Caki2 (cell line): Measurements from ENCODE around the gene IBA57. TPM values are rescaled to one million over a fixed set of nuclear protein-coding genes. Genes with fewer than 3 reads are reported as not detected.
"Not testable (repeated sequence)": the region's sequence is repeated elsewhere in the genome, so short reads cannot be mapped to it uniquely, and the experiment has no call there.

Source experiments
- DNase-seq: peaks from one replicate; pipeline ENCODE4 v3.0.0-alpha.2; 2015; ENCODE audit warnings: low read depth
- in situ Hi-C: cut with HindIII; loops from 2 replicates; pipeline ENCODE4 v1.10.0; 2016; ENCODE audit warnings: low sequenced_read_pairs, low pct_unique_long_range_greater_than_20kb, mixed read lengths
- total RNA-seq: library from RNA; depleted of rRNA; stranded (reverse); fragments of >200 nt; shearing (Covaris generic); gene quantifications from 2 replicates; pipeline ENCODE4 v1.2.3, GENCODE V29; 2014; ENCODE audit warnings: low replicate concordance

Gene IBA57
- total RNA-seq, 1 experiment from 2014 or later, result 11.9 TPM

- no peak for DNase-seq
- in situ Hi-C loops, result no loop called here
These were observed 12.4 kb downstream of the IBA57 start for GRCh38 chr1:228177721-228178710.

DNA sequence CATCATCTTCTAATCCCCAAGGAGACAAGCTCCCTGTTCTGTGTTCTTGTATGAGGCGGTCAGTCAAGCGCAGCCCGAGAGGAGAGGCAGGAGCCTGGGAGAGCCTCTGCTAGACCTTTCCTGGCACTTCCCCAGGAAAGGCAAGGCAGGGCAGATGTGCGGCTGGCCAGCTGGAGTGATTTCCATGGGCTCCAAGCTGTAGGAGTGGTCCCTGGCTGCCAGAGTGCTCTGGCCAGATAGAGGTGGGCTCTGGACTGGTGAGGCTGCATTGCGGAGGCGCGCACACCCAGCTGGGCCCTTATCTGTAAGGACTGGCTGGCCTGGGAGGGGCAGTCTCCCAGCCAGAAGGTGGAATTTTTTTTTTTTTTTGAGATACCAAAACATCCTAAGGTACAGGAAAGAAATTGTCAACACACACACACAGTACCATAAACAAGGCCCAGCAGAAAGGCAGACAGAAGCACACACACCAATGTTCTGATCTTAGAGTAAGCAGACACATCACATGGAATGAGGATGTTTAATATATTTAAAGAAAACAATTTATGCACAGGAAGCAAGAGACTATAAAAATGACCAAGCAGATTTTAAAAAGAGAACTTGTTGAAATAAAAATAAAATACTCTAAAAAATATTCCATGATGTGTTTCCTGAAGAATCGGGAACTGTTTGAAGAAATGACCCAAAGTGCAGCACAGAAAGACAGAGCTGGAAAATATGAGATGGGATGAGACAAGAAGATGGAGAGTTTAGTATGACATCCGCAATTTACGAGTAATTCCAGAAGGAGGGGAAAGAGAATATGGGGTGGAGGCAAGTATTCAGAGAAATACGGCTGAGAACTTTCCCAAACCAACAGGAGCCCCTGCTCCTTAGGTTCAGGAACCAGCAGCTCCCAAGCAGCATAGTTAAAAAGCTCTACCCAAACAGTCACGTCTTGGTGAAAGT is 13.4 kb downstream of the IBA57 start:
- no peak for DNase-seq
- in situ Hi-C loops, result no loop called here

GRCh38 chr1:228180271-228180958 is 14.8 kb downstream of the IBA57 start:
- in situ Hi-C loops, result no loop called here
- DNase-seq, result no peak

- in situ Hi-C loops, result no loop called here
- DNase-seq, result no peak
These were observed 15.5 kb downstream of the IBA57 start for GRCh38 chr1:228180959-228181644.

DNA sequence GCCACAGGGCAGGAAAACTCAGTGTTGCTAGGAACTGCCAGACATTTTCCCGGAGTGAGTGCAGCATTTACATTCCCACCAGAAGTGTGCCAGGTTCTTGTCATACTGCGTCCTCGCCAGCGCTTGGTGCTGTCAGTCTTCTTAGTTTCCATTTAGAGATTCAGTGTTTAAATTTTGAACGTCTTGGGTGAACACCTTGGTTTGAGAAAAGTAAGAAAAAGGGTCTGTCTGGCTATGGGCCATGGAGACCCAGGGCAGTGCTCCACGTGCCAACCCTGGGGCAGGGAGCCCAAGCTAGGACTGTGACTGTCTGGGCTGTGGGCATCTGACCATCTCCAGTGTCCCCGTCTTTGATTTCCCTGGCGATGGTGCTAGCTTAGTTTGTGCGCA is 16.0 kb downstream of the IBA57 start:
- in situ Hi-C loops, result no loop called here
- no peak for DNase-seq

DNA sequence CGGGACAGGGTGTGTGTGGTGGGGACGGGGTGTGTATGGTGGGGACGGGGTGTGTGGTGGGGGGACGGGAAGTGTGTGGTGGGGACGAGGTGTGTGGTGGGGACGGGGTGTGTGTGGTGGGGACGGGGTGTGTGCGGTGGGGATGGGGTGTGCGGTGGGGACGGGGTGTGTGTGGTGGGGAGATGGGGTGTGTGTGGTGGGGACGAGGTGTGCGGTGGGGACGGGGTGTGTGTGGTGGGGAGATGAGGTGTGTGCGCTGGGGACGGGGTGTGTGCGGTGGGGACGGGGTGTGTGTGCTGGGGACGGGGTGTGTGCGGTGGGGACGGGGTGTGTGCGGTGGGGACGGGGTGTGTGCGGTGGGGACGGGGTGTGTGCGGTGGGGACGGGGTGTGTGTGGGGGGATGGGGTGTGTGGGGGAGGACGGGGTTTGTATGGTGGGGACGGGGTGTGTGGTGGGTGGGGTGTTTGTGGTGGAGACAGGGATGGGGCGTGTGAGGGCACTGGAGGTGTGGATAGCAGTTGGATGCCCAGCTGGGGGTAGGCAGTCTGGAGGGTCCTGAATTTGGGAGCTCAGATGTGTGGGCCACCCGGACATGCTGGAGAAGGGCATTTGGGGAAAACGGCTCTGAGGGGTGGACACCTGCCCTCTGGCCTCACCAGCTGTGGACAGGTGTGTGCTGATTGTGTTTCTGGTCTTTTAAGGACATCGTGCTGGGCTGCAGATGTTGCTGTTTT is 16.9 kb downstream of the IBA57 start:
- no peak for DNase-seq
- in situ Hi-C loops, result no loop called here

- no peak for DNase-seq
- in situ Hi-C loops, result no loop called here
These were observed 18.5 kb downstream of the IBA57 start for GRCh38 chr1:228184152-228184551.

GRCh38 chr1:228185641-228185965 is 20.0 kb downstream of the IBA57 start:
- DNase-seq, result no peak
- in situ Hi-C loops, result no loop called here

DNA sequence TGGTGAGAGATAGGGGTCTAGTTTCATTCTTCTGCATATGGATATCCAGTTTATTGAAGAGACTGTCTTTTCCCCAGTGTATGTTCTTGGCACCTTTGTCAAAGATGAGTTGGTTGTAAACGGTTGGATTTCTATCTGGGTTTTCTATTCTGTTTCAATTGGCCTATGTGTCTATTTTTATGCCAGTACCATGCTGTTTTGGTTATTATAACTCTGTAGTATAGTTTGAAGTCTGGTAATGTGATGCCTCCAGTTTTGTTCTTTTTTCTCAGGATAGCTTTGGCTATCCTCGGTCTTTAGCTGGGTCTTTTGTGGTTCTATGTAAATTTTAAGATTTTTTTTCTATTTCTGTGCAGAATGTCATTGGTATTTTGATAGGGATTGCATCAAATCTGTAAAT is 22.6 kb downstream of the IBA57 start:
- in situ Hi-C loops, DNase-seq: not testable (repeated sequence)

- in situ Hi-C loops, result no loop called here
- no peak for DNase-seq
These were observed 24.6 kb downstream of the IBA57 start for GRCh38 chr1:228190182-228190581.

DNA sequence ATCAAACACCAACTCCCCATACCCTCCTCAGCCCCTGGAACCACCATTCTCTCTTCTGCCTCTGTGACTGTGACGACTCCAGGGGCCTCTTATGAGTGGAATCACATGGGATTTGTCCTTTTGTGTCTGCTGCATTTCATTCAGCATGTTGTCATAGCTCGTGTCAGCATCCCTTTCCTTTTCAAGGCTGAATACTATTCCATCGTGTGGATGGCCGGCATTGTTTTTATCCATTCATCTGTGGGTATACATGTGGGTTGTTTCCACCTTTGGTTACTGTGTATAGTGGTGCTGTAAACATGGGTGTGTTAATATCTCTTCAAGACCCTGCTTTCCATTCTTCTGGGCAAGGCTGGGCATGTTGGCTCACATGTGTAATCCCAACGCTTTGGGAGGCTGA is 25.2 kb downstream of the IBA57 start:
- DNase-seq, result no peak
- in situ Hi-C loops, result no loop called here

DNA sequence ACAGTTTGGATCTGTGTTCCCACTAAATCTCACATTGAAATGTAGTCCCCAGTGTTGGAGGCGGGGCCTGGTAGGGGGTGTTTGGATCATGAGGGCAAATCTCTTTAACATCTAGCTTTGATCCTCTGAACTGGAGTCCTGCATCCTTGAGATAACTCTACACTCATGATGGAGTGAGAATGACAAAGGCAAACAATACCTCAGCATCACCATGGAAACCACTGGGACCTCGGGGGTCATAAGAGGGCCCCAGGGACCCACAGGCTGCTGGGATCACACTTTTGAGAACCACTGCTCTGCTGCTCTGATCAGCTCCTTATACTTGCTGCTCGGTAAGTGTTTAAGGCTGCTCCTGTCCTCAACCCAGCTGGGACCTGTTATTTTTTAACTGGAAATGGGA is 28.8 kb downstream of the IBA57 start:
- DNase-seq, result no peak
- in situ Hi-C loops, result no loop called here

DNA sequence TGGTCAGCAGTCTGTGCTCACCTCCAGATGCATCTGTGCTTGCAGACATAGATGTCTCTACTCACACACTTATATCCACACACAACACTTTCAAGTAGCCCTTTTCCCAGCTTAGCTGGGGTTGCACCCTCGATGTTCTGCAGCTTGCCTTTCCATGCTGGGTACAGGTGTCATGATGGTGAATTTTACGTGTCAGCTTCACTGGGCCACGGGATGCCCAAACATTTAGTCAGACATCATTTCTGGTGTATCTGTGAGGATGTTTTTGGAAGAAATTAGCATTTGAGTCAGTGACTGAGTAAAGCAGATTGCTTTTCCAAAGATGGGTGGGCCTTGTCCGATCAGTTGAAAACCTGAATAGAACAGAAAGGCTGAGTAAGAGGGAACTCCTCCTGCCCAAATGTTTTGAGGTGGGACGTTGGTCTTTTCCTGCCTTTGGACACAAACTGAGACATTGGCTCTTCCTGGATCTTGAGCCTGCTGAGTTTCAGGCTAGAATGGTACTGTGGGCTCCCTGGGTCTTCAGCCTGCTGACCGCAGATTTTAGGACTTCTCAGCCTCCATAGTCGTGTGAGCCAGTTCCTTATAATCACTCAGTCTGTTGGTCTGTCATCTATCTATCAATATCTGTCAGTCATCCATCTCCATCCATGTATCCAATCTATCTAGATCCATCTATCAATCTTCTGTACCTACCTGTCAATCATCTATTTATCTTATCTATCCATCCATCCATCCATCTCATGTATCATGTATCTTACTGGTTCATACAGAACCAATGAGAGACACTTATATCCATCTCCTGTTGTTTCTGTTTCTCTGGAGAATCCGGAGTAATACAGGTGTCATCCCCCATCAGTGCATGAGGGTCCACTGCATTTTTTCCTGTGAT is 29.6 kb downstream of the IBA57 start:
- in situ Hi-C loops, result no loop called here

DNA sequence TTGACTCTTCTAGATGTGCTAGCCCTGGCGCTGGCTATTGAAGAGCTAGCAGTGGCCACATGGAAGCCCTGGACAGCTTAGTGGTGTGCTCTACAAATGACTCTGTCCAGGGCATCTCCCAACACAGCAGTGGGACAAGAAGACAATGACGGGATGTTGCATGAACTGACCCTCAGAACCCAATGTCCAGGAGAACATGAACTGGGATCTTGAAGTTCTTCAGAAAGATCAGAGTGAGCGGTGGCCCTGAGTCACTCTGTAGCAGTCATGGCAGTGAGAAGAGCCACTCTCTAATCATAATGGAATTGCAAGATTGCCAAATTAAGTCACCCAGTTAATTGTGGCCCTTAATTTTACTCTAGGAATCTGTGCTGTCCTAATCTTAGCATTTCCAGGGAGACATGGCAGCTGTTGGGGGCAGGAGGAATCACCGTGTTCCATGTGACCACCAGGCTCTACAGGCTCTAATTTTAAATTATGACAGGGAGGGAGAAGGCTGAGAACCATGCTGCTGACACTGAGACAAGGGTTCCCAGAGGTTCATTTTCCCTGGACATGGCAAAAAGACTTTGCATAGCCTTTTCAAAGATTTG is 32.0 kb downstream of the IBA57 start:
- no peak for DNase-seq

More for the DNA sequence above, 29.6 kb downstream of the IBA57 start:
- DNase-seq, result no peak

DNA sequence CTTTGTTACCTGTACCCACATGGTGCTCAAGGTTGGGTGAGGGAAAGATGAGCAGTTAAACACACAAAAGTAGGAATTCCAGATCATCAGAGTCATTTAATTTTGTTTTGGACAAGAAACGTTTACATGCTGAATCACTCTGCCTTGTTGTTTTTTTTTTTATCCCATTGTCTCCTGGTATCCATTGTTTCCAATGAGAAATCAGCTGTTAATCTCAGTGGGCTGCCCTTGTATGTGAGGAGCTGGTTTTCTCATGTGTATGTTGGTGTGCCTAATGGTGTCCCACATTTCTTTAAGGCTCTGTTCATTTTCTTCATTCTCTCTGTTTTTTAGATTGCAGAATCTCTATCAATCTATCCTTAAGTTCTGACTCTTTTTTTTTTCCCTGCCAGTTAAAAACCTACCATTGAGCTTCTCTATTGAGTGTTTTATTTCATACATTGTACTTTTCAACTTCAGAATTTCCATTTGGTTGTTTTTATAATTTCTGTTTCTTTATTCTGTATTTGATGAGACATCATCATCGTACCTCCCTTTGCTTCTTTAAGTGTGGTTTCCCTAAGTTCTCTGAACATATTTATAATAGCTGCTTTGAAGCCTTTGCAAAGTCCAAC is 33.5 kb downstream of the IBA57 start:
- peak; percentile 62 for DNase-seq
- in situ Hi-C loops, result no loop called here

More for the DNA sequence above, 32.0 kb downstream of the IBA57 start:
- in situ Hi-C loops, result no loop called here

- DNase-seq, result no peak
- in situ Hi-C loops, result no loop called here
These were observed 39.4 kb downstream of the IBA57 start for GRCh38 chr1:228204958-228205357.
